ENCODE results near the gene APLF. TPM values are rescaled to one million over a fixed set of nuclear protein-coding genes. Genes with fewer than 3 reads are reported as not detected.

Gene APLF
- total and polyA plus RNA-seq, 3 experiments from 2014 or later, result 1.9 to 4.0 (median 3.6) TPM

DNA sequence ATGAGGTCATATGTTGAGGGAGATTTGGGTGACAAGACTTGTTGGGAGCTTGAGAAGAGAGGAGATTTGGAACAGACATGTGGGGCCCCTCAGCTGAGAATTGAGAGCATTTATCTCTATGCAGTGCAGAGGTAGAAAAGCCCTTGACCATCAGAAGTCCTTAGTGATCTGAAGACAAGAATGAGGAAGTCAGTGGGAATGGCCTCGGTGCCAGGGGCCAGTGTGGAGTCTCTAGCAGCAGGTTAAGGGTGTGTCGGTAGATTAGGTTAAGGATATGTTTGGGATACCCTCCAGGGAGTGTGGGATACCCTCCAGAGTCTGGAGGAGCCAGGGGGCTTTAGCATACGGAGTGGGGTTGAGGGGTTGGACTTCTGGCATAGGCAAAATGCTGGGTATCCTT, 41.9 kb upstream of the APLF start:
- H3K27me3 ChIP-seq (ENCODE audit: insufficient read depth, low read length, poor library complexity, severe bottlenecking), result no peaks in the 10 kb centered on the region
- H3K36me3 Mint-ChIP-seq, result peaks cover 0 to 1% (median 0%) of the 10 kb centered on the region in 3 donors
- no peak overlapping the region for H3K27ac ChIP-seq (ENCODE audit: low read depth, low read length)
- H3K4me1 ChIP-seq (ENCODE audit: insufficient read depth, low read length), result peaks cover 50% of the 10 kb centered on the region
- DNase-seq, result no peak
- peaks cover 16 to 32% (median 21%) of the 10 kb centered on the region in 3 donors for H3K4me1 Mint-ChIP-seq
- ChIA-PET POLR2A (interaction anchor here (1.2 kb wide), 1 partner anchor 15 kb away, joined by 4 read pairs; no protein-coding TSS in a partner anchor), CTCF (interaction anchor here (1.0 to 5.7 kb wide), 2 partner anchors 15 to 139 kb away, joined by 3 to 37 read pairs; no protein-coding TSS in a partner anchor)
- H3K9me3 ChIP-seq (ENCODE audit: low read length), result no peaks in the 10 kb centered on the region
- no peak overlapping the region for H3K4me3 ChIP-seq (ENCODE audit: low read length)
- no peaks in the 10 kb centered on the region for H3K9me3 Mint-ChIP-seq
- no peak overlapping the region for H3K27ac Mint-ChIP-seq
- no peaks in the 10 kb centered on the region for H3K27me3 Mint-ChIP-seq
- no peaks in the 10 kb centered on the region for H3K36me3 ChIP-seq (ENCODE audit: insufficient read depth, low read length)
- H3K4me3 Mint-ChIP-seq, result no peak overlapping the region

- POLR2A ChIA-PET, result interaction anchor here (1.0 to 1.8 kb wide), 4 partner anchors 15 to 61 kb away, joined by 3 to 6 read pairs (median 3); no protein-coding TSS in a partner anchor
Observed at GRCh38 chr2:68426446-68426845, 40.9 kb upstream of the APLF start.

DNA sequence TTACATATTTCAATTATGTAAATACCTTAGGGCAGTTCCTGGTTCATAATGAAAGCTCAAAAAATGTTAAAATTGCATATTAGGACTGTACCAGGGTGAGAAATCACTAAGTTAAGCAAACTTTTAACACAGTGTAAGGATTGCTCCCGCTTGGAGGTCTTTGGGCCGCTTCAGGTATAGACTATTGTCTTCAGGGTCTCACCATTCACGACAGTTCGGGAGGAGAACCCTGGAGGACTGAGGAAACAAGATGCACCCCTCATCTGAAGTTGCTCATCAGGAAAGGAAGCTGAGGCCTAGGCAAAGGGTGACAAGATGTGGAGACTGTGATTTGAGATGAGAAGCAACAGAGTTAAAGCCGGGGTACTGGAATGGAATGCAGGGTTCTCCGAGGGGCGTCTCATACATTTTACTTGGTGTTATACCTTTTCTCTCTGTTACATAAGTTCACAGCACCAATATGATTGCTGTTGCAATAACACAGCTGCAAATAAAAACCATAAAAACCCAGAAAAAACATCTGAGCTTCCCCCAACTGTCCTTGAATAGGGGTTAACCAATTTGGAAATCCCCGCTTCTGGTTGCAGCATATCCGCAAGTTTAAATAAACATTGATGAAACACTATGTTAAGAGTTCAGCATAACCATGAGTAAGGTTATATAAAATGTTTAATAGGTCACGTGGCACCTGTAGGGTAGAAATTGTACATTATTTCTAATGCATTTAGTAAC, 40.4 kb upstream of the APLF start:
- Histone ChIP-seq H3K27ac (ENCODE audit: low read depth, low read length) (peak overlapping the region; percentile 17), H3K4me3 (ENCODE audit: low read length) (no peak overlapping the region), H3K4me1 (ENCODE audit: insufficient read depth, low read length) (peaks cover 50% of the 10 kb centered on the region), H3K27me3 (ENCODE audit: insufficient read depth, low read length, poor library complexity, severe bottlenecking) (no peaks in the 10 kb centered on the region), H3K36me3 (ENCODE audit: insufficient read depth, low read length) (no peaks in the 10 kb centered on the region), H3K9me3 (ENCODE audit: low read length) (no peaks in the 10 kb centered on the region)
- Mint-ChIP-seq H3K27me3 (no peaks in the 10 kb centered on the region), H3K4me3 (peak overlapping the region; percentile 0 to 74 (median 57)), H3K36me3 (no peaks in the 10 kb centered on the region), H3K4me1 (peaks cover 3 to 23% (median 8%) of the 10 kb centered on the region in 3 donors), H3K27ac (peak overlapping the region; percentile 75 to 98 (median 95)), H3K9me3 (no peaks in the 10 kb centered on the region)
- peak in 2 of 5 donors; percentile 59 to 62 for DNase-seq
- CTCF ChIA-PET, result interaction anchor here (0.6 to 5.7 kb wide), 2 partner anchors 10 to 13 kb away, joined by 3 to 37 read pairs; no protein-coding TSS in a partner anchor
- POLR2A ChIA-PET, result interaction anchor here (1.0 to 1.8 kb wide), 6 partner anchors 14 to 61 kb away, joined by 3 to 8 read pairs (median 3); no protein-coding TSS in a partner anchor

More at GRCh38 chr2:68426446-68426845, 40.9 kb upstream of the APLF start:
- no peaks in the 10 kb centered on the region for H3K9me3 Mint-ChIP-seq
- H3K9me3 ChIP-seq (ENCODE audit: low read length), result no peaks in the 10 kb centered on the region
- H3K4me3 Mint-ChIP-seq, result peak overlapping the region in 1 of 7 donors; percentile 71
- peaks cover 50% of the 10 kb centered on the region for H3K4me1 ChIP-seq (ENCODE audit: insufficient read depth, low read length)
- peaks cover 0 to 1% (median 0%) of the 10 kb centered on the region in 3 donors for H3K36me3 Mint-ChIP-seq
- H3K4me3 ChIP-seq (ENCODE audit: low read length), result no peak overlapping the region
- no peaks in the 10 kb centered on the region for H3K36me3 ChIP-seq (ENCODE audit: insufficient read depth, low read length)
- H3K27me3 Mint-ChIP-seq, result no peaks in the 10 kb centered on the region
- H3K4me1 Mint-ChIP-seq, result peaks cover 7 to 29% (median 12%) of the 10 kb centered on the region in 3 donors
- H3K27ac Mint-ChIP-seq, result peak overlapping the region in 6 of 8 donors; percentile 75 to 98 (median 96)
- H3K27ac ChIP-seq (ENCODE audit: low read depth, low read length), result no peak overlapping the region
- CTCF ChIA-PET, result interaction anchor here (1.0 to 5.7 kb wide), 2 partner anchors 14 to 140 kb away, joined by 3 to 37 read pairs; no protein-coding TSS in a partner anchor
- no peak for DNase-seq
- H3K27me3 ChIP-seq (ENCODE audit: insufficient read depth, low read length, poor library complexity, severe bottlenecking), result no peaks in the 10 kb centered on the region

- peak overlapping the region in 1 of 7 donors; percentile 44 for H3K4me3 Mint-ChIP-seq
- H3K36me3 Mint-ChIP-seq, result peaks cover 0 to 2% (median 0%) of the 10 kb centered on the region in 3 donors
- H3K27ac Mint-ChIP-seq, result peak overlapping the region in 4 of 8 donors; percentile 53 to 96 (median 79)
- no peaks in the 10 kb centered on the region for H3K27me3 ChIP-seq (ENCODE audit: insufficient read depth, low read length, poor library complexity, severe bottlenecking)
- no peaks in the 10 kb centered on the region for H3K9me3 ChIP-seq (ENCODE audit: low read length)
- CTCF ChIA-PET, result interaction anchor here (1.1 to 5.7 kb wide), 2 partner anchors 12 to 16 kb away, joined by 3 to 37 read pairs; no protein-coding TSS in a partner anchor
- H3K9me3 Mint-ChIP-seq, result no peaks in the 10 kb centered on the region
- no peak overlapping the region for H3K4me3 ChIP-seq (ENCODE audit: low read length)
- H3K4me1 Mint-ChIP-seq, result peaks cover 8 to 27% (median 14%) of the 10 kb centered on the region in 3 donors
- H3K27me3 Mint-ChIP-seq, result no peaks in the 10 kb centered on the region
- H3K27ac ChIP-seq (ENCODE audit: low read depth, low read length), result no peak overlapping the region
- DNase-seq, result no peak
- peaks cover 46% of the 10 kb centered on the region for H3K4me1 ChIP-seq (ENCODE audit: insufficient read depth, low read length)
- POLR2A ChIA-PET, result interaction anchor here (1.8 kb wide), 1 partner anchor 16 kb away, joined by 6 read pairs; no protein-coding TSS in a partner anchor
- H3K36me3 ChIP-seq (ENCODE audit: insufficient read depth, low read length), result no peaks in the 10 kb centered on the region
Observed at GRCh38 chr2:68428126-68428525, 39.3 kb upstream of the APLF start.

- peak overlapping the region in 3 of 8 donors; percentile 25 to 61 (median 36) for H3K27ac Mint-ChIP-seq
- no peaks in the 10 kb centered on the region for H3K9me3 Mint-ChIP-seq
- peaks cover 40% of the 10 kb centered on the region for H3K4me1 ChIP-seq (ENCODE audit: insufficient read depth, low read length)
- DNase-seq, result no peak
- CTCF ChIA-PET, result interaction anchor here (1.1 to 5.7 kb wide), 2 partner anchors 12 to 17 kb away, joined by 3 to 37 read pairs; no protein-coding TSS in a partner anchor
- H3K27me3 ChIP-seq (ENCODE audit: insufficient read depth, low read length, poor library complexity, severe bottlenecking), result no peaks in the 10 kb centered on the region
- peaks cover 8 to 27% (median 14%) of the 10 kb centered on the region in 3 donors for H3K4me1 Mint-ChIP-seq
- POLR2A ChIA-PET, result no interaction called here
- no peak overlapping the region for H3K4me3 Mint-ChIP-seq
- no peaks in the 10 kb centered on the region for H3K27me3 Mint-ChIP-seq
- no peaks in the 10 kb centered on the region for H3K36me3 ChIP-seq (ENCODE audit: insufficient read depth, low read length)
- no peak overlapping the region for H3K4me3 ChIP-seq (ENCODE audit: low read length)
- no peaks in the 10 kb centered on the region for H3K9me3 ChIP-seq (ENCODE audit: low read length)
- peaks cover 0 to 2% (median 0%) of the 10 kb centered on the region in 3 donors for H3K36me3 Mint-ChIP-seq
- H3K27ac ChIP-seq (ENCODE audit: low read depth, low read length), result no peak overlapping the region
Observed at GRCh38 chr2:68428746-68429145, 38.6 kb upstream of the APLF start.

GRCh38 chr2:68429311-68429826, 38.0 kb upstream of the APLF start:
- H3K4me1 ChIP-seq (ENCODE audit: insufficient read depth, low read length), result peaks cover 34% of the 10 kb centered on the region
- no peaks in the 10 kb centered on the region for H3K9me3 ChIP-seq (ENCODE audit: low read length)
- Mint-ChIP-seq H3K9me3 (no peaks in the 10 kb centered on the region), H3K4me1 (peaks cover 8 to 27% (median 14%) of the 10 kb centered on the region in 3 donors), H3K4me3 (no peak overlapping the region), H3K27ac (no peak overlapping the region), H3K36me3 (peaks cover 0 to 2% (median 0%) of the 10 kb centered on the region in 3 donors), H3K27me3 (no peaks in the 10 kb centered on the region)
- no peaks in the 10 kb centered on the region for H3K36me3 ChIP-seq (ENCODE audit: insufficient read depth, low read length)
- no peaks in the 10 kb centered on the region for H3K27me3 ChIP-seq (ENCODE audit: insufficient read depth, low read length, poor library complexity, severe bottlenecking)
- H3K27ac ChIP-seq (ENCODE audit: low read depth, low read length), result no peak overlapping the region
- POLR2A ChIA-PET, result no interaction called here
- no peak overlapping the region for H3K4me3 ChIP-seq (ENCODE audit: low read length)
- CTCF ChIA-PET, result interaction anchor here (1.1 to 5.7 kb wide), 2 partner anchors 11 to 17 kb away, joined by 3 to 37 read pairs; no protein-coding TSS in a partner anchor
- DNase-seq, result no peak

- Histone ChIP-seq H3K36me3 (ENCODE audit: insufficient read depth, low read length) (no peaks in the 10 kb centered on the region), H3K9me3 (ENCODE audit: low read length) (no peaks in the 10 kb centered on the region), H3K4me3 (ENCODE audit: low read length) (no peak overlapping the region), H3K27ac (ENCODE audit: low read depth, low read length) (no peak overlapping the region), H3K4me1 (ENCODE audit: insufficient read depth, low read length) (peaks cover 14% of the 10 kb centered on the region), H3K27me3 (ENCODE audit: insufficient read depth, low read length, poor library complexity, severe bottlenecking) (no peaks in the 10 kb centered on the region)
- Mint-ChIP-seq H3K9me3 (no peaks in the 10 kb centered on the region), H3K4me1 (peaks cover 20 to 33% (median 26%) of the 10 kb centered on the region in 3 donors), H3K36me3 (peaks cover 0 to 2% (median 0%) of the 10 kb centered on the region in 3 donors), H3K27me3 (no peaks in the 10 kb centered on the region), H3K4me3 (no peak overlapping the region), H3K27ac (peak overlapping the region in 1 of 8 donors; percentile 17)
- DNase-seq, result no peak
- CTCF ChIA-PET, result interaction anchor here (0.9 to 1.9 kb wide), 2 partner anchors 10 to 70 kb away, joined by 4 to 12 read pairs; no protein-coding TSS in a partner anchor
- POLR2A ChIA-PET, result no interaction called here
Observed at GRCh38 chr2:68431316-68431972, 35.9 kb upstream of the APLF start.

All from CD8-positive, alpha-beta memory T cell (primary cell).